ENCODE results near the gene N4BP2L2. TPM values are rescaled to one million over a fixed set of nuclear protein-coding genes. Genes with fewer than 3 reads are reported as not detected.

The N4BP2L2 gene
- total RNA-seq, 1 experiment from 2014 or later = 61.4 TPM

DNA sequence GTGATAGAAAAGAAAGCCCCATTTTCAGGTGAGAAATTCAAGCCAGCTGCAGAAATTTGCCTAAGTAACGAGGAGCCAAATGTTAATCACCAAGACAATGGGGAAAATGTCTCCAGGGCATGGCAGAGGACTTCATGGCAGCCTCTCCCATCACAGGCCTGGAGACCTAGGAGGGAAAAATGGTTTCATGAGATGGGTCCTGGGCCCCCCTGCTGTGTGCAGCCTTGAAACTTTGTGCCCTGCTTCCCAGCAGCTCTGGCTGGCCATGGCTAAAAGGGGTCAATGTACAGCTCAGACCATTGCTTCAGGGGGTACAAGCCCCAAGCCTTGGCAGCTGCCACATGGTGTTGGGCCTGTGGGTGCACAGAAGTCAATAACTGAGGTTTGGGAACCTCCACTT lies 120.6 kb downstream of the N4BP2L2 start:
- Histone ChIP-seq H3K9me3 (ENCODE audit: control insufficient read depth, low read depth, low read length) (no peaks in the 10 kb centered on the region), H4K91ac (ENCODE audit: insufficient read length, low read depth, low read length) (no peak overlapping the region), H3K23me2 (ENCODE audit: insufficient read length, low read depth, low read length, poor library complexity, severe bottlenecking) (no peaks in the 10 kb centered on the region), H2BK15ac (ENCODE audit: low read depth, low read length) (no peak overlapping the region), H2AK5ac (ENCODE audit: insufficient read length, low read length) (no peak overlapping the region), H3K14ac (ENCODE audit: insufficient read depth, low read length) (no peak overlapping the region), H3K23ac (ENCODE audit: insufficient read length, low read depth, low read length) (no peak overlapping the region), H3K56ac (ENCODE audit: insufficient read length, low read depth, low read length) (no peak overlapping the region), H2BK5ac (ENCODE audit: insufficient read length, low read length) (no peak overlapping the region), H4K20me1 (ENCODE audit: control insufficient read depth, insufficient read depth, insufficient read length) (no peaks in the 10 kb centered on the region), H3K79me2 (ENCODE audit: insufficient read depth, low read length) (no peaks in the 10 kb centered on the region), H3K79me1 (ENCODE audit: insufficient read depth, low read depth, low read length, poor library complexity, severe bottlenecking) (no peaks in the 10 kb centered on the region), H2BK120ac (ENCODE audit: low read depth, low read length, poor library complexity, severe bottlenecking) (no peak overlapping the region), H2BK12ac (ENCODE audit: insufficient read length, low read depth, low read length) (no peak overlapping the region), H4K5ac (ENCODE audit: insufficient read length, low read depth, low read length) (no peak overlapping the region), H3K4me1 (ENCODE audit: insufficient read depth, low read length) (0 out of 2 replicates have a peak, but pooled peaks cover 2% of the 10 kb centered on the region), H3T11ph (ENCODE audit: low read length) (no peak overlapping the region), H3K9ac (ENCODE audit: extremely low read depth, insufficient read length, low read length) (no peak overlapping the region), H3K27ac (ENCODE audit: insufficient read length, low read depth, low read length) (no peak overlapping the region), H3K4ac (ENCODE audit: low read depth, low read length) (no peak overlapping the region), H4K8ac (replicated peaks; ENCODE audit: insufficient read length, low read depth, low read length) (no peak overlapping the region), H2BK20ac (ENCODE audit: low read depth, low read length, poor library complexity, severe bottlenecking) (no peak overlapping the region), H3K27me3 (ENCODE audit: insufficient read depth, low read length) (no peaks in the 10 kb centered on the region), H3K18ac (ENCODE audit: insufficient read length, low read depth, low read length) (no peak overlapping the region), H2AFZ (ENCODE audit: low read length) (no peak overlapping the region), H3K4me2 (ENCODE audit: insufficient read depth, insufficient read length, low read length) (no peak overlapping the region)
- H3K9me3 Mint-ChIP-seq = peaks cover 25% of the 10 kb centered on the region in 2 experiments
- peaks cover 20 to 29% (median 23%) of the 10 kb centered on the region in 3 experiments for H3K36me3 Mint-ChIP-seq (ENCODE audit: insufficient read depth in 1 of 3, low read depth in 3 of 3)
- H3K27ac Mint-ChIP-seq = no peak overlapping the region
- no peak overlapping the region for H3K4me3 Mint-ChIP-seq
- DNase-seq = no peak
- no peaks in the 10 kb centered on the region for H3K27me3 Mint-ChIP-seq (ENCODE audit: low read depth)
- TF ChIP-seq, protein P1, sequence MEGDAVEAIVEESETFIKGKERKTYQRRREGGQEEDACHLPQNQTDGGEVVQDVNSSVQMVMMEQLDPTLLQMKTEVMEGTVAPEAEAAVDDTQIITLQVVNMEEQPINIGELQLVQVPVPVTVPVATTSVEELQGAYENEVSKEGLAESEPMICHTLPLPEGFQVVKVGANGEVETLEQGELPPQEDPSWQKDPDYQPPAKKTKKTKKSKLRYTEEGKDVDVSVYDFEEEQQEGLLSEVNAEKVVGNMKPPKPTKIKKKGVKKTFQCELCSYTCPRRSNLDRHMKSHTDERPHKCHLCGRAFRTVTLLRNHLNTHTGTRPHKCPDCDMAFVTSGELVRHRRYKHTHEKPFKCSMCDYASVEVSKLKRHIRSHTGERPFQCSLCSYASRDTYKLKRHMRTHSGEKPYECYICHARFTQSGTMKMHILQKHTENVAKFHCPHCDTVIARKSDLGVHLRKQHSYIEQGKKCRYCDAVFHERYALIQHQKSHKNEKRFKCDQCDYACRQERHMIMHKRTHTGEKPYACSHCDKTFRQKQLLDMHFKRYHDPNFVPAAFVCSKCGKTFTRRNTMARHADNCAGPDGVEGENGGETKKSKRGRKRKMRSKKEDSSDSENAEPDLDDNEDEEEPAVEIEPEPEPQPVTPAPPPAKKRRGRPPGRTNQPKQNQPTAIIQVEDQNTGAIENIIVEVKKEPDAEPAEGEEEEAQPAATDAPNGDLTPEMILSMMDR (conservative IDR thresholded peaks at IDR 0.05) = no peak
- WGBS (ENCODE audit: extremely low coverage, insufficient read length, low lambda C conversion rate) = no CpG with 5 or more reads among the region's 1 CpG
- H3K4me1 Mint-ChIP-seq = peaks cover 3 to 7% of the 10 kb centered on the region in 2 experiments; a peak in 2 of 4 replicates
